Liver (tissue), 9 donors: Measurements from ENCODE around the gene FOXF2. TPM values are rescaled to one million over a fixed set of nuclear protein-coding genes. Genes with fewer than 3 reads are reported as not detected.

Experiments used
- DNase-seq: peaks from one replicate; pipeline ENCODE4 v3.0.0-alpha.2; 2017; ENCODE audit warnings: low spot score
- H3K27ac ChIP-seq, 2 donors: one replicate each; pipeline ENCODE4 v1.7.0; 2013; ENCODE audit warnings: inconsistent platforms in 2 of 2, low read length in 2 of 2, control low read depth in 1 of 2, low read depth in 1 of 2, mild to moderate bottlenecking in 1 of 2
- H3K27me3 ChIP-seq, 4 donors: one replicate each; pipeline versions ENCODE4 v1.6.1 to v1.7.0; 2013; ENCODE audit warnings: low read length in 3 of 4, inconsistent platforms in 1 of 4, mild to moderate bottlenecking in 1 of 4, moderate library complexity in 1 of 4; ENCODE audit not compliant: control insufficient read depth in 4 of 4, insufficient read depth in 4 of 4
- H3K36me3 ChIP-seq, 4 donors: one replicate each; pipeline versions ENCODE4 v1.6.1 to v1.7.0; 2013; ENCODE audit warnings: low read length in 3 of 4, mild to moderate bottlenecking in 3 of 4, low read depth in 1 of 4, moderate library complexity in 1 of 4; ENCODE audit not compliant: control insufficient read depth in 4 of 4, insufficient read depth in 3 of 4
- H3K4me1 ChIP-seq, 4 donors: one replicate each; pipeline versions ENCODE4 v1.6.1 to v1.7.0; 2013; ENCODE audit warnings: low read length in 3 of 4, mild to moderate bottlenecking in 3 of 4, moderate library complexity in 1 of 4; ENCODE audit not compliant: control insufficient read depth in 4 of 4, insufficient read depth in 4 of 4
- H3K4me3 ChIP-seq, 3 donors: one replicate each; pipeline versions ENCODE4 v1.6.1 to v1.7.0; 2013; ENCODE audit warnings: low read length in 3 of 3, control low read depth in 1 of 3, low read depth in 1 of 3, mild to moderate bottlenecking in 1 of 3
- H3K9ac ChIP-seq, 2 donors: one replicate each; pipeline ENCODE4 v1.7.0; 2013; ENCODE audit warnings: low read length in 2 of 2, mild to moderate bottlenecking in 2 of 2, moderate library complexity in 2 of 2, control low read depth in 1 of 2, low read depth in 1 of 2
- H3K9me3 ChIP-seq, 4 donors: one replicate each; pipeline versions ENCODE4 v1.6.1 to v1.7.0; 2013; ENCODE audit warnings: low read length in 3 of 4; ENCODE audit not compliant: control insufficient read depth in 4 of 4
- ATF3 ChIP-seq: IDR thresholded peaks from 2 replicates; pipeline ENCODE4 v1.6.1; 2016; ENCODE audit warnings: antibody characterized with exemption
- CTCF ChIP-seq: fragments of 150-350 bp; IDR thresholded peaks from 2 replicates; pipeline ENCODE4 v1.5.1; 2017; ENCODE audit warnings: improper control_type of control experiment, low read depth, low read length; ENCODE audit not compliant: missing input control
- EGR1 ChIP-seq, 2 donors: IDR thresholded peaks; 2 replicates each; pipeline ENCODE4 v1.6.1; 2016 to 2018; ENCODE audit warnings: antibody characterized with exemption in 2 of 2, low read depth in 2 of 2
- FOXA1 ChIP-seq: IDR thresholded peaks from 2 replicates; pipeline ENCODE4 v1.6.1; 2016; ENCODE audit warnings: antibody characterized with exemption
- FOXA2 ChIP-seq: IDR thresholded peaks from 2 replicates; pipeline ENCODE4 v1.6.1; 2016; ENCODE audit warnings: antibody characterized with exemption
- GABPA ChIP-seq, 2 donors: IDR thresholded peaks in 1 of 2; conservative IDR thresholded peaks in 1 of 2; 2 replicates each; pipeline ENCODE4 v1.6.1; 2016; ENCODE audit warnings: antibody characterized with exemption in 2 of 2, mild to moderate bottlenecking in 1 of 2, moderate library complexity in 1 of 2
- HNF4A ChIP-seq, 2 donors: conservative IDR thresholded peaks; 2 replicates each; pipeline ENCODE4 v1.6.1; 2016; ENCODE audit warnings: antibody characterized with exemption in 2 of 2, mild to moderate bottlenecking in 2 of 2
- HNF4G ChIP-seq: IDR thresholded peaks from 2 replicates; pipeline ENCODE4 v1.6.1; 2016; ENCODE audit warnings: antibody characterized with exemption
- JUND ChIP-seq, 2 donors: IDR thresholded peaks; 2 replicates each; pipeline ENCODE4 v1.6.1; 2016; ENCODE audit warnings: antibody characterized with exemption in 2 of 2
- MAX ChIP-seq: IDR thresholded peaks from 2 replicates; pipeline ENCODE4 v1.6.1; 2016; ENCODE audit warnings: antibody characterized with exemption
- NR2F2 ChIP-seq: IDR thresholded peaks from 2 replicates; pipeline ENCODE4 v1.6.1; 2016; ENCODE audit warnings: antibody characterized with exemption
- RAD21 ChIP-seq, 2 donors: IDR thresholded peaks; 2 replicates each; pipeline ENCODE4 v1.6.1; 2016; ENCODE audit warnings: antibody characterized with exemption in 2 of 2, mild to moderate bottlenecking in 2 of 2
- REST ChIP-seq: IDR thresholded peaks from 2 replicates; pipeline ENCODE4 v1.6.1; 2016; ENCODE audit warnings: antibody characterized with exemption, mild to moderate bottlenecking
- RXRA ChIP-seq, 2 donors: IDR thresholded peaks; 2 replicates each; pipeline ENCODE4 v1.6.1; 2017 to 2018; ENCODE audit warnings: antibody characterized with exemption in 2 of 2, mild to moderate bottlenecking in 1 of 2
- SP1 ChIP-seq: IDR thresholded peaks from 2 replicates; pipeline ENCODE4 v1.6.1; 2018; ENCODE audit warnings: antibody characterized with exemption, mild to moderate bottlenecking
- TAF1 ChIP-seq: conservative IDR thresholded peaks from 2 replicates; pipeline ENCODE4 v1.6.1; 2016; ENCODE audit warnings: antibody characterized with exemption, mild to moderate bottlenecking
- YY1 ChIP-seq: IDR thresholded peaks from 2 replicates; pipeline ENCODE4 v1.6.1; 2016; ENCODE audit warnings: antibody characterized with exemption, mild to moderate bottlenecking
- ZBTB33 ChIP-seq: IDR thresholded peaks from 2 replicates; pipeline ENCODE4 v1.6.1; 2016; ENCODE audit warnings: antibody characterized with exemption
- WGBS: extraction: QIAGEN DNeasy Blood & Tissue Kit; methylation state at CpG from one replicate; pipeline ENCODE4 v1.1.7; 2013; 5-methylcytosine and 5-hydroxymethylcytosine counted together
- polyA plus RNA-seq, 2 donors: library from polyadenylated mRNA; stranded (reverse) in 1 of 2; unstranded in 1 of 2; fragments of 200-250 nt in 1 of 2; fragments of >200 nt in 1 of 2; fragmentation: Nextera tagmentation in 1 of 2; extraction: Ambion mirVana in 1 of 2; gene quantifications; one replicate each; pipeline versions ENCODE4 v1.2.1 to v1.2.3, GENCODE V29; 2013 to 2015
- total RNA-seq, 2 donors: library from RNA; depleted of rRNA; stranded (reverse); fragments of >200 nt; gene quantifications; one replicate each; pipeline ENCODE4 v1.2.3, GENCODE V29; 2014
- donor health status: healthy.
- donor health status: healthy.
- donor health status: healthy.
- donor health status: healthy.
- donor health status: healthy.

FOXF2 gene
- total and polyA plus RNA-seq, 4 donors, result 0.05 TPM; not detected in 3

GRCh38 chr6:1346558-1347091 is 42.8 kb upstream of the FOXF2 start (continued):
- no peak for TF ChIP-seq CTCF
- TF ChIP-seq RAD21 (IDR thresholded peaks at IDR 0.05), result no peak
- TF ChIP-seq HNF4G, result no peak
- TF ChIP-seq NR2F2, result no peak

GRCh38 chr6:1347161-1347560 is 42.2 kb upstream of the FOXF2 start:
- no peaks in the 10 kb centered on the region for H3K36me3 ChIP-seq
- no peak overlapping the region for H3K4me3 ChIP-seq
- H3K9me3 ChIP-seq, result peaks cover 0 to 22% (median 2%) of the 10 kb centered on the region in 4 donors
- no peak overlapping the region for H3K27ac ChIP-seq
- no peak for DNase-seq
- TF ChIP-seq EGR1 (IDR thresholded peaks at IDR 0.05; ENCODE audit: low read depth in 2 of 2) (no peak), CTCF (no peak), NR2F2 (no peak), REST (no peak), TAF1 (no peak), FOXA2 (no peak), JUND (IDR thresholded peaks at IDR 0.05) (no peak), ATF3 (no peak), FOXA1 (no peak), RAD21 (IDR thresholded peaks at IDR 0.05) (no peak), MAX (no peak), HNF4A (conservative IDR thresholded peaks at IDR 0.05) (no peak), SP1 (no peak), YY1 (no peak), RXRA (IDR thresholded peaks at IDR 0.05) (no peak), HNF4G (no peak), ZBTB33 (no peak), GABPA (IDR thresholded peaks at IDR 0.05 in 1 of 2, conservative IDR thresholded peaks at IDR 0.05 in 1 of 2) (no peak)
- peaks cover 0 to 8% (median 1%) of the 10 kb centered on the region in 4 donors for H3K27me3 ChIP-seq
- no peaks in the 10 kb centered on the region for H3K4me1 ChIP-seq
- WGBS, result 90% methylated on average over 3 of the region's 3 CpGs
- no peak overlapping the region for H3K9ac ChIP-seq
